Mucosa of descending colon (tissue), 3 donors: ENCODE results near the gene PITPNC1. TPM values are rescaled to one million over a fixed set of nuclear protein-coding genes. Genes with fewer than 3 reads are reported as not detected.
"Not testable (repeated sequence)": the region's sequence is repeated elsewhere in the genome, so short reads cannot be mapped to it uniquely, and the experiment has no call there.

Experiments used
- ATAC-seq: fragments of 200-7000 bp; cut with Tn5 transposase; one replicate; pipeline ENCODE4 v1.9.1; 2020; ENCODE audit warnings: mild to moderate bottlenecking, moderate library complexity
- DNase-seq, 3 donors: peaks; one replicate each; pipeline ENCODE4 v3.0.0-alpha.2; 2020
- H3K36me3 ChIP-seq: fragments of 200-600 bp; one replicate; pipeline ENCODE4 v1.8.0; 2021; ENCODE audit warnings: low read depth, mild to moderate bottlenecking
- H3K4me1 ChIP-seq: fragments of 200-600 bp; one replicate; pipeline ENCODE4 v1.8.0; 2021; ENCODE audit warnings: low read depth, mild to moderate bottlenecking
- H3K4me3 ChIP-seq: fragments of 200-600 bp; one replicate; pipeline ENCODE4 v1.8.0; 2021; ENCODE audit warnings: mild to moderate bottlenecking
- H3K9me3 ChIP-seq: fragments of 200-600 bp; one replicate; pipeline ENCODE4 v1.8.0; 2021; ENCODE audit warnings: mild to moderate bottlenecking
- intact Hi-C, 2 donors: fragments of 100-400 bp; cut with DNase I in 1 of 2; cut with micrococcal nuclease in 1 of 2; formaldehyde crosslinking; loops; one replicate each; pipeline versions ENCODE4 v1.11.0 to v1.11.1; 2022; cut with DNase I, micrococcal nuclease
- total RNA-seq, 3 donors: library from RNA; stranded (reverse); fragmentation: NEBNext Ultra II Directional in 2 of 3; extraction: Animal tissue kit (Norgen Biotek cat#: 25700) in 2 of 3; gene quantifications; one replicate each; pipeline versions ENCODE4 v1.2.1 to v1.2.4, GENCODE V29; 2021 to 2023
- TF ChIP-seq, protein P1 (sequence below): fragments of 200-600 bp; IDR thresholded peaks from one replicate; pipeline ENCODE4 v1.8.0; 2022; ENCODE audit warnings: antibody characterized with exemption, mild to moderate bottlenecking
- donor health status: DM: no; HTN: no; CAD: no; lungs with moderate emphysema.
- donor health status: DM: no; HTN: no; CAD: no.
- donor health status: DM: no; HTN: yes; CAD: no.

The PITPNC1 gene
- total RNA-seq, 3 donors from 2014 or later = 10.7 to 11.4 (median 10.9) TPM

DNA sequence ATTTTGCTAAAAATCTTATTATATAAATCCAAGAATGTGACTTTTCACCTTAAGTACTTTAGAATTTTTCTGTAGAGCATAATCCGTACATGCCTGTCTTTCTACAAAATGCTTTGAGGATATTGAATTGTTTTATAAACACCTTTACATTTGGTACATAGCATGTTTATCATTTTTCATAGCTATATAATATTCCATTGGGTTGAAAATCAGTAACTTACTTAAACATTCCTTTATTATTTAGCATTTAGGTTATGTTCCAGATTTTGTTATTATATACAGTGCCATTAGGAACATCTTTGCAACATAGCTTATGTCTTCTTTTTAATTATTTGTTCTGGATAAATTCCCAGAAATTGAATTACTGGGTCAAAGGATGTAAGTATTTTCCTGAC, 323.6 kb downstream of the PITPNC1 start:
- Histone ChIP-seq H3K4me3 (no peak overlapping the region), H3K4me1 (no peaks in the 10 kb centered on the region), H3K36me3 (no peaks in the 10 kb centered on the region), H3K9me3 (no peaks in the 10 kb centered on the region)
- ATAC-seq (no peak), DNase-seq (no peak)
- intact Hi-C loops = no loop called here
- TF ChIP-seq, protein P1, sequence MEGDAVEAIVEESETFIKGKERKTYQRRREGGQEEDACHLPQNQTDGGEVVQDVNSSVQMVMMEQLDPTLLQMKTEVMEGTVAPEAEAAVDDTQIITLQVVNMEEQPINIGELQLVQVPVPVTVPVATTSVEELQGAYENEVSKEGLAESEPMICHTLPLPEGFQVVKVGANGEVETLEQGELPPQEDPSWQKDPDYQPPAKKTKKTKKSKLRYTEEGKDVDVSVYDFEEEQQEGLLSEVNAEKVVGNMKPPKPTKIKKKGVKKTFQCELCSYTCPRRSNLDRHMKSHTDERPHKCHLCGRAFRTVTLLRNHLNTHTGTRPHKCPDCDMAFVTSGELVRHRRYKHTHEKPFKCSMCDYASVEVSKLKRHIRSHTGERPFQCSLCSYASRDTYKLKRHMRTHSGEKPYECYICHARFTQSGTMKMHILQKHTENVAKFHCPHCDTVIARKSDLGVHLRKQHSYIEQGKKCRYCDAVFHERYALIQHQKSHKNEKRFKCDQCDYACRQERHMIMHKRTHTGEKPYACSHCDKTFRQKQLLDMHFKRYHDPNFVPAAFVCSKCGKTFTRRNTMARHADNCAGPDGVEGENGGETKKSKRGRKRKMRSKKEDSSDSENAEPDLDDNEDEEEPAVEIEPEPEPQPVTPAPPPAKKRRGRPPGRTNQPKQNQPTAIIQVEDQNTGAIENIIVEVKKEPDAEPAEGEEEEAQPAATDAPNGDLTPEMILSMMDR = no peak

- H3K36me3 ChIP-seq, ATAC-seq, H3K4me1 ChIP-seq, H3K9me3 ChIP-seq, DNase-seq, intact Hi-C loops, H3K4me3 ChIP-seq: not testable (repeated sequence)
Measured at GRCh38 chr17:67702861-67703260, 325.8 kb downstream of the PITPNC1 start.

GRCh38 chr17:67707442-67707841, 330.4 kb downstream of the PITPNC1 start:
- H3K9me3 ChIP-seq = no peaks in the 10 kb centered on the region

DNA sequence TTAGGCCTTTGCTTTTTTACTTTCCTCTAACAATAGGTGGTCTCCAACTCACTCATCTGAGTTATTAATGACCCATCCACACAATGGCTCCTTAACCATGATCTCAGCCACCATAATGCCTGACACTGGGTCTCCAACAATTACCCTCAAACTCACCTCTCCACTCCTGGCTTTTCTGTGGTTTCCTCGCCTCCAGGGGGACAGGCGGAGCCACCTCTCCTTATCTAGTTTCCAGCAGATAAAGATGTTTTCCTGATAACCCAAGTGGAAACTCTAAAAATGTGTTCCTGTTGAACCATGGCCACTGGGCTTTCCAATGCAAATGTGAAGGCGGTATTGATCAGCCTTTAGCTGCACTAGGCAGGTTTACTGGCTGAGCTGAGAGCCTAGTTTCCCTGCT, 331.3 kb downstream of the PITPNC1 start:
- no peak for ATAC-seq
- H3K4me1 ChIP-seq = no peaks in the 10 kb centered on the region
- TF ChIP-seq, protein P1 = no peak
- DNase-seq = no peak
- no peaks in the 10 kb centered on the region for H3K36me3 ChIP-seq
- H3K4me3 ChIP-seq = no peak overlapping the region
- H3K9me3 ChIP-seq = no peaks in the 10 kb centered on the region
- intact Hi-C loops = no loop called here

More at GRCh38 chr17:67707442-67707841, 330.4 kb downstream of the PITPNC1 start:
- intact Hi-C loops = no loop called here
- H3K4me3 ChIP-seq = no peak overlapping the region
- TF ChIP-seq, protein P1 = no peak
- no peaks in the 10 kb centered on the region for H3K36me3 ChIP-seq
- H3K4me1 ChIP-seq = no peaks in the 10 kb centered on the region
- ATAC-seq (no peak), DNase-seq (no peak)

GRCh38 chr17:67711916-67712315, 334.8 kb downstream of the PITPNC1 start:
- Histone ChIP-seq H3K4me1 (no peaks in the 10 kb centered on the region), H3K36me3 (no peaks in the 10 kb centered on the region), H3K4me3 (no peak overlapping the region), H3K9me3 (no peaks in the 10 kb centered on the region)
- TF ChIP-seq, protein P1 = no peak
- intact Hi-C loops = no loop called here
- ATAC-seq (no peak), DNase-seq (no peak)

DNA sequence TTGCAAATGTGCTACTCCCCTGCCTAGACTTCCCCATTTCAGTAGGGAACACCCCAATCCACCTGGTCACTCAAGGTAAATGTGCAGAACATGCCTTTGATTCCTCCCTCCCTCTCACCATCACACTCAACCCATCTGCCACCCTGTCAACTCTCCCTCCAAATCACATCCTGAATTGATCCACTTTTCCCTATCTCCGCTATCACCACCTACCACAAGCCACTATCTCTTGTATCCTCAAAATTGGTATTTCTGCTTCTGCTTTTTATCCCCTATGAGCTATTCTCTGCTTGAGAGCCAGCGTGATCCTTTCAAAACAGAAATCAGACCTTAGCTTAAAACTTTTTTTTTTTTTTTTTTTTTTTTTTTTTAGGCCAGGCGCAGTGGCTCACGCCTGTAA, 335.3 kb downstream of the PITPNC1 start:
- H3K36me3 ChIP-seq = peaks cover 2% of the 10 kb centered on the region
- no peaks in the 10 kb centered on the region for H3K9me3 ChIP-seq
- TF ChIP-seq, protein P1 = no peak
- ATAC-seq = no peak
- intact Hi-C loops = no loop called here
- H3K4me3 ChIP-seq = no peak overlapping the region
- no peak for DNase-seq
- H3K4me1 ChIP-seq = no peaks in the 10 kb centered on the region
